SK-N-SH (cell line): ENCODE measurements around the gene DOCK3. TPM values are rescaled to one million over a fixed set of nuclear protein-coding genes. Genes with fewer than 3 reads are reported as not detected.

Experiments
- CTCF ChIA-PET: fragments of 300-600, 350-600 bp; formaldehyde crosslinking; extraction: SDS; loops from one replicate; lab custom pipeline; 2021; lab: Yijun Ruan, JAX
- POLR2A ChIA-PET: fragments of 350-600 bp; sonication (Branson Sonifier 250); formaldehyde crosslinking; extraction: SDS; loops from one replicate; lab custom pipeline; 2020; ENCODE audit warnings: antibody characterized with exemption, inconsistent platforms; lab: Yijun Ruan, JAX
- DNase-seq: peaks from one replicate; pipeline ENCODE4 v3.0.0; 2012
- H2AFZ ChIP-seq: fragments of 200-600 bp; sonication (generic); 2 replicates; pipeline ENCODE4 v1.8.1; 2016; ENCODE audit warnings: antibody characterized with exemption, mild to moderate bottlenecking, low read depth
- H3F3A ChIP-seq: fragments of 200-600 bp; sonication (generic); replicated peaks from 2 replicates; pipeline ENCODE3; 2016; ENCODE audit warnings: antibody characterized with exemption, mild to moderate bottlenecking; ENCODE audit not compliant: insufficient read depth
- H3K27ac ChIP-seq, 2 experiments: fragments of 200-500 bp in 1 of 2; fragments of 200-600 bp in 1 of 2; sonication (Bioruptor generic) in 1 of 2; sonication (generic), shearing (Covaris generic) in 1 of 2; 2 replicates each; pipeline versions ENCODE4 v1.5.1 to v1.6.1; 2014 to 2016; ENCODE audit warnings: low read depth in 2 of 2, inconsistent platforms in 1 of 2, low read length in 1 of 2, mild to moderate bottlenecking in 1 of 2, mixed read lengths in 1 of 2
- H3K27me3 ChIP-seq: fragments of 200-600 bp; sonication (generic), shearing (Covaris generic); 2 replicates; pipeline ENCODE4 v1.6.1; 2016; ENCODE audit warnings: mixed run types; ENCODE audit not compliant: insufficient read depth
- H3K36me3 ChIP-seq, 2 experiments: fragments of 200-500 bp in 1 of 2; fragments of 200-600 bp in 1 of 2; sonication (Bioruptor generic) in 1 of 2; sonication (generic) in 1 of 2; replicated peaks in 1 of 2; 2 replicates each; pipeline versions ENCODE3 to v1.5.1; 2014 to 2016; ENCODE audit warnings: low read length in 1 of 2, mild to moderate bottlenecking in 1 of 2; ENCODE audit not compliant: insufficient read depth in 2 of 2, control insufficient read depth in 1 of 2
- H3K4me1 ChIP-seq, 2 experiments: fragments of 200-500 bp in 1 of 2; fragments of 200-600 bp in 1 of 2; sonication (Bioruptor generic) in 1 of 2; sonication (generic), shearing (Covaris generic) in 1 of 2; 2 replicates each; pipeline versions ENCODE4 v1.5.1 to v1.6.1; 2014 to 2016; ENCODE audit warnings: low read depth in 1 of 2, low read length in 1 of 2, mixed run types in 1 of 2; ENCODE audit not compliant: insufficient read depth in 2 of 2, control insufficient read depth in 1 of 2
- H3K4me2 ChIP-seq: fragments of 200-600 bp; sonication (generic), shearing (Covaris generic); 2 replicates; pipeline ENCODE4 v1.6.1; 2017; ENCODE audit warnings: mixed run types
- H3K4me3 ChIP-seq, 2 experiments: fragments of 200-500 bp in 1 of 2; fragments of 200-600 bp in 1 of 2; sonication (Bioruptor generic) in 1 of 2; sonication (generic), shearing (Covaris generic) in 1 of 2; 2 replicates each; pipeline versions ENCODE4 v1.5.1 to v1.8.1; 2014 to 2016; ENCODE audit warnings: low read depth in 2 of 2, inconsistent platforms in 1 of 2, low read length in 1 of 2, mild to moderate bottlenecking in 1 of 2, mixed read lengths in 1 of 2, moderate library complexity in 1 of 2
- H3K79me2 ChIP-seq: fragments of 200-600 bp; sonication (generic); 2 replicates; pipeline ENCODE4 v1.8.1; 2017; ENCODE audit warnings: mild to moderate bottlenecking; ENCODE audit not compliant: insufficient read depth
- H3K9ac ChIP-seq: fragments of 200-600 bp; sonication (generic); 2 replicates; pipeline ENCODE4 v1.6.1; 2017; ENCODE audit warnings: mixed run types
- H3K9me2 ChIP-seq: fragments of 200-600 bp; sonication (generic); 2 replicates; pipeline ENCODE4 v1.6.1; 2017; ENCODE audit warnings: mixed run types
- H3K9me3 ChIP-seq: fragments of 200-600 bp; sonication (generic); 2 replicates; pipeline ENCODE4 v1.6.1; 2017; ENCODE audit warnings: mixed run types, mild to moderate bottlenecking, moderate library complexity
- H4K20me1 ChIP-seq: fragments of 200-600 bp; sonication (generic); 2 replicates; pipeline ENCODE4 v1.6.1; 2017; ENCODE audit warnings: mild to moderate bottlenecking, mixed run types; ENCODE audit not compliant: insufficient read depth
- EP300 ChIP-seq, 2 experiments: IDR thresholded peaks; 2 replicates each; pipeline versions ENCODE4 v1.4.0 to v1.6.1; 2012; ENCODE audit warnings: borderline replicate concordance in 1 of 2, low read depth in 1 of 2, low read length in 1 of 2
- EZH2phosphoT487 ChIP-seq: fragments of 200-600 bp; sonication (generic); IDR thresholded peaks from 2 replicates; pipeline ENCODE4 v1.6.1; 2017; ENCODE audit warnings: low read depth, mixed run types, mild to moderate bottlenecking, antibody characterized with exemption, moderate library complexity, borderline replicate concordance
- GATA2 ChIP-seq: sonication (generic); formaldehyde crosslinking; IDR thresholded peaks from 2 replicates; pipeline ENCODE4 v1.5.0; 2020; ENCODE audit warnings: mild to moderate bottlenecking, missing genetic modification reagents
- MAX ChIP-seq: IDR thresholded peaks from 2 replicates; pipeline ENCODE4 v1.4.0; 2012; ENCODE audit warnings: low read depth
- MEF2A ChIP-seq: IDR thresholded peaks from 2 replicates; pipeline ENCODE4 v1.4.0; 2012; ENCODE audit warnings: low read depth, borderline replicate concordance
- POLR2AphosphoS5 ChIP-seq: IDR thresholded peaks from 2 replicates; pipeline ENCODE4 v1.6.1; 2012; ENCODE audit warnings: low read depth, low read length
- RFX5 ChIP-seq: IDR thresholded peaks from 2 replicates; pipeline ENCODE4 v1.6.1; 2012; ENCODE audit warnings: mild to moderate bottlenecking, improper control_type of control experiment, low read length
- SIN3A ChIP-seq: IDR thresholded peaks from 2 replicates; pipeline ENCODE4 v1.6.1; 2012; ENCODE audit warnings: low read depth, mild to moderate bottlenecking, low read length, moderate library complexity, borderline replicate concordance
- SMC3 ChIP-seq: IDR thresholded peaks from 2 replicates; pipeline ENCODE4 v1.6.1; 2012; ENCODE audit warnings: low read depth, low read length, improper control_type of control experiment
- TEAD4 ChIP-seq: IDR thresholded peaks from 2 replicates; pipeline ENCODE4 v1.4.0; 2012; ENCODE audit warnings: mild to moderate bottlenecking, borderline replicate concordance; ENCODE audit not compliant: insufficient read depth
- USF1 ChIP-seq: IDR thresholded peaks from 2 replicates; pipeline ENCODE4 v1.4.0; 2012; ENCODE audit warnings: low read depth, borderline replicate concordance
- USF2 ChIP-seq: fragments of 150-350 bp; IDR thresholded peaks from 2 replicates; pipeline ENCODE4 v1.6.1; 2017; ENCODE audit warnings: antibody characterized with exemption, low read length, low read depth, borderline replicate concordance
- YY1 ChIP-seq: IDR thresholded peaks from 2 replicates; pipeline ENCODE4 v1.4.0; 2012; ENCODE audit warnings: low read depth, mild to moderate bottlenecking
- WGBS: methylation state at CpG from one replicate; pipeline ENCODE4 v1.1.6; 2017; ENCODE audit warnings: low lambda C conversion rate; 5-methylcytosine and 5-hydroxymethylcytosine counted together
- polyA plus RNA-seq, 3 experiments: library from polyadenylated mRNA; depleted of rRNA; stranded (reverse); fragments of >200 nt; gene quantifications; 2 replicates each; pipeline ENCODE4 v1.2.3, GENCODE V29; 2012
- TF ChIP-seq, protein P1 (sequence below): IDR thresholded peaks from 2 replicates; pipeline ENCODE4 v1.6.1; 2012; ENCODE audit warnings: mild to moderate bottlenecking, low read depth, low read length, moderate library complexity

Gene DOCK3
- polyA plus RNA-seq, 1 of the 3 experiments (the other 2 are of a cell fraction): 0.05 TPM

GRCh38 chr3:51137715-51138114 lies 463.0 kb downstream of the DOCK3 start:
- Histone ChIP-seq H3K9me2 (no peaks in the 10 kb centered on the region), H3K36me3 (no peaks in the 10 kb centered on the region), H3K4me3 (no peak overlapping the region), H3K4me2 (no peak overlapping the region), H3F3A (no peaks in the 10 kb centered on the region), H3K4me1 (no peaks in the 10 kb centered on the region), H2AFZ (no peak overlapping the region), H3K9ac (no peak overlapping the region), H3K27ac (no peak overlapping the region), H3K79me2 (no peaks in the 10 kb centered on the region), H3K27me3 (no peaks in the 10 kb centered on the region), H3K9me3 (no peaks in the 10 kb centered on the region), H4K20me1 (no peaks in the 10 kb centered on the region)
- POLR2A ChIA-PET: no interaction called here
- no peak for DNase-seq
- WGBS: 0% methylated on average over 1 of the region's 1 CpG
- TF ChIP-seq YY1: no peak
- no peak for TF ChIP-seq SIN3A
- no peak for TF ChIP-seq GATA2 (CRISPR knock-in tag)
- no peak for TF ChIP-seq MEF2A
- TF ChIP-seq, protein P1, sequence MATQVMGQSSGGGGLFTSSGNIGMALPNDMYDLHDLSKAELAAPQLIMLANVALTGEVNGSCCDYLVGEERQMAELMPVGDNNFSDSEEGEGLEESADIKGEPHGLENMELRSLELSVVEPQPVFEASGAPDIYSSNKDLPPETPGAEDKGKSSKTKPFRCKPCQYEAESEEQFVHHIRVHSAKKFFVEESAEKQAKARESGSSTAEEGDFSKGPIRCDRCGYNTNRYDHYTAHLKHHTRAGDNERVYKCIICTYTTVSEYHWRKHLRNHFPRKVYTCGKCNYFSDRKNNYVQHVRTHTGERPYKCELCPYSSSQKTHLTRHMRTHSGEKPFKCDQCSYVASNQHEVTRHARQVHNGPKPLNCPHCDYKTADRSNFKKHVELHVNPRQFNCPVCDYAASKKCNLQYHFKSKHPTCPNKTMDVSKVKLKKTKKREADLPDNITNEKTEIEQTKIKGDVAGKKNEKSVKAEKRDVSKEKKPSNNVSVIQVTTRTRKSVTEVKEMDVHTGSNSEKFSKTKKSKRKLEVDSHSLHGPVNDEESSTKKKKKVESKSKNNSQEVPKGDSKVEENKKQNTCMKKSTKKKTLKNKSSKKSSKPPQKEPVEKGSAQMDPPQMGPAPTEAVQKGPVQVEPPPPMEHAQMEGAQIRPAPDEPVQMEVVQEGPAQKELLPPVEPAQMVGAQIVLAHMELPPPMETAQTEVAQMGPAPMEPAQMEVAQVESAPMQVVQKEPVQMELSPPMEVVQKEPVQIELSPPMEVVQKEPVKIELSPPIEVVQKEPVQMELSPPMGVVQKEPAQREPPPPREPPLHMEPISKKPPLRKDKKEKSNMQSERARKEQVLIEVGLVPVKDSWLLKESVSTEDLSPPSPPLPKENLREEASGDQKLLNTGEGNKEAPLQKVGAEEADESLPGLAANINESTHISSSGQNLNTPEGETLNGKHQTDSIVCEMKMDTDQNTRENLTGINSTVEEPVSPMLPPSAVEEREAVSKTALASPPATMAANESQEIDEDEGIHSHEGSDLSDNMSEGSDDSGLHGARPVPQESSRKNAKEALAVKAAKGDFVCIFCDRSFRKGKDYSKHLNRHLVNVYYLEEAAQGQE: no peak
- no peak for TF ChIP-seq RFX5
- no peak for TF ChIP-seq EZH2phosphoT487
- no peak for TF ChIP-seq USF2
- no peak for TF ChIP-seq POLR2AphosphoS5
- TF ChIP-seq TEAD4: no peak
- TF ChIP-seq EP300 (IDR thresholded peaks at IDR 0.05; ENCODE audit: borderline replicate concordance in 1 of 2, low read depth in 1 of 2, low read length in 1 of 2): no peak
- no peak for TF ChIP-seq USF1
- no peak for TF ChIP-seq SMC3
- no peak for TF ChIP-seq MAX
- CTCF ChIA-PET: no interaction called here
